Activated CD4-positive, alpha-beta T cell treated with anti-CD3 and anti-CD28 coated beads, Interleukin-2, amount 50 U/mL, for 24 hours (primary cell): Measurements from ENCODE around the gene EHMT1.

Experiments
- DNase-seq, 2 donors: peaks; one replicate each; pipeline ENCODE4 v3.0.0-alpha.2; 2020; ENCODE audit warnings: low read depth in 1 of 2, low spot score in 1 of 2

EHMT1 gene

DNA sequence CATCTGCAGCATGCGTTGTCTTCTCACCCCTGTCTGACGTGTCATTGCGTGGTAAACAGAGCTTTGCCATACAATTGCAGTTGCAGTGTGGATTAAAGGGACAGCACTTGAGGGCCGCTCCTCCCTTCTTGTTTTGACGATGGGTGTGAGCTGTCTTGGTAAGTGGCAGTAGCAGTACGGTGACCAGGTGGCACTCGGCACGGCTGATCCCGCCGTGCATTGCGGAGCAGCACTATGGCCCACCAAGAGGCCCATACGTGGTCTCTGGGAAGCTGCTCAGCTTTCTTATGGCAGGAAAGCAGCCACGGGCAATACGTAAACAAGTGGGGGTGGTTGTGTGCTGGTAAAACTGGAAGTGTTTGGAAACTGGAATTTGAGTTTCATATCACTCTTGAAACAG, 25.1 kb downstream of the EHMT1 start:
- DNase-seq = no peak

DNA sequence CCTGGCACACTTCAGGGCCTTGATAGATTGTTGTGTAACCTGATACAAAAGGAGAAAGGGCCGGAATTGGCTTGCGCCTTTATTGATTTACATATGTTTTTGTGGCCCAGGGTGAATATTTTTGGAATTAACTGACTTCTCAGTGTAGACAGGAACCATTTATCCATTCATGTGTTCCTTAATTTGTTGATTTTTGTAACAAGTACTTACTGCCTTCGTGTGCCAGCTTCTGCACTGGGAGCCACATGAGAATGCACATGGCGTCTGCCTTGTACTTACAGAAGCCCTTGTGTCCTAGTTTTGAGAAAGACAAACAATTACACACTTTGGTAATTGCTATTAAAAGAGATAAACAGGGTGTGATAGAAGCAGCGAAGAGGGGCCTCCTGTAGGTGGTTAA, 26.4 kb downstream of the EHMT1 start:
- no peak for DNase-seq

- no peak for DNase-seq
These were observed 27.5 kb downstream of the EHMT1 start for GRCh38 chr9:137646341-137646740.

DNA sequence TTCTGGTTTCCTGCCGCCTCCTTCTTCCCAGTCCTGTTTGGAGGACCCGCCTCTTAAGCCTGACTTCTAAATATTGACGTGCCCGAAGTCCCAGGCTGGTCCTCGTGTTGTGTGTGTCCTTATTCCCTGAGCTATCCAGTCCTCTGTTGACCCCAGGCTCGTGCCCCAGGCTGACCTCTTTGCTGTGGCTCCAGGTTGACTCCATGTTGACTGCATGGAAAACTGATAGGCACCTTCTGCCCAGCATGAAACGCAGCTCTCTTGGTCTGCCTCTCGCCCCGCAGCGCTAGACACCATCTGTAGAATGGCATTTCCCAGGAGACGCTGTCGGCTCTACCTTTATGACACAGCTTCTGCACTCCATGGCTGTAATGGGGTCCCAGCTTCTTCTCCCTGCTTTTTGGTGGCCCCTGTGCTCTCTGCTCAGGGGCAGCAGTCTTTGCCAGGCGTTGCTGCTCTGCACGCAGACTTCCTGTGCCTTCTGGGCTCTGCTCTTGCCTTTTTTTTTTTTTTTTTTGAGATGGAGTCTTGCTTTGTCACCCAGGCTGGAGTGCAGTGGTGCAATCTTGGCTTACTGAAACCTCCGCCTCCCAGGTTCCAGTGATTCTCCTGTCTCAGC, 28.4 kb downstream of the EHMT1 start:
- DNase-seq = no peak

- no peak for DNase-seq
These were observed 29.6 kb downstream of the EHMT1 start for GRCh38 chr9:137648396-137648795.

DNA sequence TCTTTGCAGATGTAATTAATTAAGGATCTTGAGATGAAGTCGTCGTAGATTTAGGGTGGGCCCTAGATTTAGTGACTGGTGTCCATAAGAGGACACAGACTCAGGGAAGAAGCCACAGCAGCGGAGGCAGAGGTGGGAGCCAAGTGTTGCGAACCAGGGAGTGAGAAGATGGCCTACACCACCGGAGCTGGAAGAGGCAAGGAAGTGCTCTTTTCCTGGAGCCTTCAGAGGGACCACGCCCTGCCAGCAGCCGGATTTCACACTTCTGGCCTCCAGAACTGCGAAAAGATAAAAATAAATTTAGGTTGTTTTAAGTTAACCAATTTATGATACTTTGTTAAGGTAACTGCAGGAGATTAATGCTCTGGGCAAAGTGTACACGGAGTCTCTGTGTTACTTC, 30.7 kb downstream of the EHMT1 start:
- no peak for DNase-seq

GRCh38 chr9:137650259-137650658, 31.5 kb downstream of the EHMT1 start:
- no peak for DNase-seq

- no peak for DNase-seq
These were observed 32.0 kb downstream of the EHMT1 start for GRCh38 chr9:137650779-137651178.

DNA sequence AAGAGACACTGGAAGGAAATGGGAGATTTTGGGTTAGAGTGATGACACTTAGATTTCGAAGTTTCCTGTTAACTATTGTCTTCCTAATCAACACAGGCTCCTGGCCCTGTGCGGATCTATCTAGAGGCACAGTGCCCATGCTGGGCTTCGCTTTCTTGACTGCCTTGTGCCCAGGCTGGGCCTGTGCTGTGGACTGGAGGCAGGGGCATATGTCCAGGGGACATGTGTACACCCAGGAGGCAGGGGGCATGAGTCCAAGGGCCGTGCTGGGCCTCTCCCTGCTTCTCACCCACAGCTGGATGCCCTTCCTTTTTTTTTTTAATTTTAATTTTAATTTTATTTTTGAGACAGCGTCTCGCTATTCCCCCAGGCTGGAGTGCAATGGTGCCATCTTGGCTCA, 37.6 kb downstream of the EHMT1 start:
- no peak for DNase-seq

DNA sequence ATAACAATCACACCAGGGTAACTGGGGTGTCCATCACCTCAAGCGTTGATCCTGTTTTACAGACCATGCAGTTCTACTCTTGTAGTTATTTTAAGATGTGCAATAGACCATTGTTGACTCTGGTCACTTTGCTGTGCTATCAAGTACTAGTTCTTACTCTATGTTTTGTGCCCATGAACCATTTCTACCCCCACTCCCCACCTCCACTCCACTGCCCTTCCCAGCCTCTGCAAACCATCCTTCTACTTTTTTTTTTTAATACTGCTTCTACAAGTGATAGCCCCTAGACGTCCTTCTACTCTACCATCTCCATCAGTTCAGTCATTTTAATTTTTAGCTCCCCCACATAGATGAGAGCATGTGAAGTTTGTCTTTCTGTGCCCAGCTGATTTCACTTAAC, 38.8 kb downstream of the EHMT1 start:
- DNase-seq = no peak

GRCh38 chr9:137658781-137659180, 40.0 kb downstream of the EHMT1 start:
- DNase-seq = no peak

- no peak for DNase-seq
These were observed 41.3 kb downstream of the EHMT1 start for GRCh38 chr9:137660144-137660543.

DNA sequence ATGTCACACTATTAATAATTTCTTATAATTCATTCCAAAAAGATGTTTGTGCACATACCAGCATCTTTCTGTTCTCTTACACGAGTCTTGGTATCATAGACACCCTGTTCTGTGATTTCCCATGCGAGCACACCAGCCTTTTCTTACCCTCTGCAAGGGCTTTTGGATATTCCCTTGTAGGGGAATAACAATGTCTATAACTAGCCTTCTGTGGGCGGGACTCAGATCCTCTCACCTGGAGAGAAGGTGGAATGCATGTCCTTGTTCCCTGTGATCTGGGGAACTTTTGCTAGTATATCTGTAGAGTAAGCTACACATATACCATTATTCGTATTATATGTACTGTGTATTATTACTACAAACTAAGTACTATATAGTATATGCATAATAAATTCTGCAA, 44.8 kb downstream of the EHMT1 start:
- no peak for DNase-seq

- no peak for DNase-seq
These were observed 45.9 kb downstream of the EHMT1 start for GRCh38 chr9:137664676-137665075.

DNA sequence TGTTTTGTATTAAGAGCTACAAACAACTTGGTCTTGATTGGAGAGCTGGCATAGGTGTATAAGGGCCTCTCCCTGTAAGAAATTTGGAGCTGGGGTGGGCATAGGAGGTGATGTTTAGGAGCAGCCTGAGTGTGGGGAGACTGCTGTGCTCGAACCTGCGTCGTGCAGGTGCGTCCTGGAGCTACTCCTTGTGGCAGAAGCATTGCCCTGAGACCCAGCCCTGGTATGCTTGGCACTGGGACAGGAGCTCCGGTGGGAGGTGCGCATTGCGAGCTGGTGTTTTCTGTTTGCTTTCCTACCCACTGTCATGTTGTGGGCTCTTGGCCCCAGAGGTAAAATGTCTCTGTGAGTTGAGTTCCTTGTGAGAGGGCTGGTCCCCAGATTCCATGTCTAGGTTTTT, 46.4 kb downstream of the EHMT1 start:
- no peak for DNase-seq

GRCh38 chr9:137665697-137666512, 47.1 kb downstream of the EHMT1 start:
- no peak for DNase-seq

DNA sequence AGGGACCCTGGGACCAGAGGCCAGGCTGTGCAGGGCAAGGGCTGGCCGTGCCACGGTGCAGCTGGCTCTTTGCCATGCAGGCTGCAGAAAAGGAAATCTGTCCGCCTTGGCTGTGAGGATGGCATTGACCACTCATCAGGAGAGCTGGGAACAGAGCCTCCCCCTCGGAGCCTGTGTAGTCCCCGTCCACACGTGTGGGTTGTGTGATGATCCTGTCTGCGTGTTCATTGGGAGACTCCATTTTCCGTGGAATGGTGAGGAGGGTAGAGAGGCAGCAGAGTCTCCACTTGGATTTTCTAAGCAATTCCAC, 47.7 kb downstream of the EHMT1 start:
- DNase-seq = no peak

- DNase-seq = no peak
These were observed 48.3 kb downstream of the EHMT1 start for GRCh38 chr9:137666955-137667670.

DNA sequence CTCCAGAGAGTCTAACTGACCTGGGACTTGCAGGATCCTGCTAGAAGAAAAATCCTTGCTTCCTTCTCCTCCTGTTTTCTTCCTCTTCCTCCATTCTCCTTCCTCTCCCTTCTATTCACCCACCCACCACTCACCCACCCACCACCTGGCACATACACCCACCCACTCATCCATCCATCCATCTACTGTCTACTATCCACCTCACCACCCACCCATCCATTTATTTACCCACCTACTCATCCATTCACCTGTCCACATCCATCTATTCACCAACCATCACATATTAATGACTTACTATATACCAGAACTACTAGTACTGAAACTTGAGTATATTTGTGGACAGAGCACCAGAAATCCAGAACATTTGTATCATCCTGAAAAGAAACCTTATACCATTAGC, 49.4 kb downstream of the EHMT1 start:
- DNase-seq = no peak

GRCh38 chr9:137669261-137669672, 50.5 kb downstream of the EHMT1 start:
- DNase-seq = no peak

- DNase-seq = no peak
These were observed 51.8 kb downstream of the EHMT1 start for GRCh38 chr9:137670391-137671195.

GRCh38 chr9:137671196-137671538, 52.4 kb downstream of the EHMT1 start:
- no peak for DNase-seq
